GM19025 (cell line): Measurements from ENCODE around the gene ST6GALNAC4.
A peak's percentile ranks its signal among the peaks of the same experiment; 100 is the strongest.

Experiments
- ATAC-seq: cut with Tn5 transposase; IDR thresholded peaks from one replicate; pipeline ENCODE4 v1.9.1; 2021; ENCODE audit warnings: mild to moderate bottlenecking, low read depth, moderate library complexity; ENCODE audit not compliant: unreplicated experiment

Gene ST6GALNAC4

GRCh38 chr9:127931092-127931881, 14.4 kb upstream of the ST6GALNAC4 start:
- peak; percentile 25 for ATAC-seq

GRCh38 chr9:127930231-127931091, 13.6 kb upstream of the ST6GALNAC4 start, which contains the start of gene PIP5KL1:
PIP5KL1 (minus strand) TSS chr9:127930777; CDS start chr9:127930752, 25 bp downstream.
- ATAC-seq = peak; percentile 78

GRCh38 chr9:127929625-127929979, 12.8 kb upstream of the ST6GALNAC4 start:
- no peak for ATAC-seq

DNA sequence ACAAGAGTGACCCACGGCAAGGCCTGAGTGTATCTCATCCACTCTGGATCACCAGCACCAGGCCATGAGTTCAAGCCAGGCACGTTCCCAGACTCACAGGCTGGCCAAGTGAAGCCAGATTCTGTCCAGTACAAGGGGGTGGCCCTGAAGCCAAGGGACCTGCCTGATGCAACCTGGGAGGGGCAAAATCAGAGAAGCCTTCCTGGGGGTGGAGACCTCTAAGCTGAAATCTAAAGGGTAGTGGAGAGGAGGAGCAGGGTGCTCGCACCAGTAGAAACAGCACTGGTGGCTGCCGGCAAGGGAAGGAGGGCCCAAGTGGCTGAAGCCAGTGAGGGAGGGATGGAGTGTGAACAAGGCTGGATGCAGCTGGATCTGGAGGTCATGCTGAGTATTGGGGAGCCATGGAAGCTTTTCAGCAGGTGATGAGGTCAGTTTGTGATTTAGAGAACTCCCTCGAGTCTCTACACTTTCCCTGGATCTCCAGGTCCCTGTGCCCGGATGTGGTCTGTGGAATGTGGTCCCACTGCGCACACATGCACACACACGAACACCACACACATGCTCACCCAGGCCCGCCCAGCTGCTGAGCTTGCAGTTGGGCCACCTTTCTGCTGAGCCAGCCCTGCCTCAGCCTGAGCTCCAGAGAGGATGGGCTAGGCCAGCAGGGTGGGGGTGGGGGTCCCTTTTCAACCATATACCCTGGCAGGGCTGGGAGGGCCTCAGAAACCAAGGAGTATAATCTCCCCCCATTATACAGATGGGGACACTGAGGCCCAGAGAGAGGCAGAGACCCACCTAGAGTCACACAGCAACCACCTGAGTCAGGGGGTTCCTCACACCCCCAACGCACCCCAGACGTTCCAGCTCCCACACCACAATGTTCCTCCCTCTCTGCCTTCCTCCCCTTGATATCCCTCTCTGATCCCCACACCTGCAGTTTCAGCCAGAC, 12.1 kb upstream of the ST6GALNAC4 start:
- ATAC-seq = no peak

DNA sequence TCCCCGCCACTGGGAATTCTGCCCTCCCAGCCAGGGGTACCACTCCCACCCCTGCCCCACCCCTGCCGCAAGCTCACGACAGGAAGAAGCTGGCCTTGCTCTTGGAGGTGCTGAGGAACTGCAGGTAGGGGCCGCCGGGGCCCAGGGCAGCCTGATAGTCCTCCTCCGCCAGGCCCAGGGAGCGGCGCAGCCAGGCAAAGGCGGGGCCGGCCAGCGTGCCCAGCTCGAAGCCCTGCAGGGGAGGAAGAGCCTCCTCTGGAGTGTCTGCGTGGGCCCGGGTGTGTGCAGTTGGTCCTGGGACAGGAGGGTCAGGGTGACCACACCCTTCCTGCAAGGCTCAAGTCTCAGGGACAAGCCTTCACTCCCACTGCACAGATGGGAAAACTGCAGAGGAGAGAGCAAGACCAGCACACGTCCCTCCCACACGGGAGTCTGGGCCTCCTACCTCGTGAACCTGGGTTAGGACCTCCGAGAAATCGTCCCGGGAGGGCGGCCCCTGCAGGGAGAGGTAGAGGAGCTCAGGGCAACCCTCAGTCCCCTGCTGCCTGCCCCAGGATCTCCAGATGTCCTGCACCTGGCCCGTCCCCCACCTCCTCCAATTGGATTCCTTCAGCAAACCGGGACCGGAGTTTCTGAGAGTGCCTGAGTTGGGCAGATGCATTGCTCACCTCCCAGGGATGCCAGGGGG, 11.3 kb upstream of the ST6GALNAC4 start:
- no peak for ATAC-seq

DNA sequence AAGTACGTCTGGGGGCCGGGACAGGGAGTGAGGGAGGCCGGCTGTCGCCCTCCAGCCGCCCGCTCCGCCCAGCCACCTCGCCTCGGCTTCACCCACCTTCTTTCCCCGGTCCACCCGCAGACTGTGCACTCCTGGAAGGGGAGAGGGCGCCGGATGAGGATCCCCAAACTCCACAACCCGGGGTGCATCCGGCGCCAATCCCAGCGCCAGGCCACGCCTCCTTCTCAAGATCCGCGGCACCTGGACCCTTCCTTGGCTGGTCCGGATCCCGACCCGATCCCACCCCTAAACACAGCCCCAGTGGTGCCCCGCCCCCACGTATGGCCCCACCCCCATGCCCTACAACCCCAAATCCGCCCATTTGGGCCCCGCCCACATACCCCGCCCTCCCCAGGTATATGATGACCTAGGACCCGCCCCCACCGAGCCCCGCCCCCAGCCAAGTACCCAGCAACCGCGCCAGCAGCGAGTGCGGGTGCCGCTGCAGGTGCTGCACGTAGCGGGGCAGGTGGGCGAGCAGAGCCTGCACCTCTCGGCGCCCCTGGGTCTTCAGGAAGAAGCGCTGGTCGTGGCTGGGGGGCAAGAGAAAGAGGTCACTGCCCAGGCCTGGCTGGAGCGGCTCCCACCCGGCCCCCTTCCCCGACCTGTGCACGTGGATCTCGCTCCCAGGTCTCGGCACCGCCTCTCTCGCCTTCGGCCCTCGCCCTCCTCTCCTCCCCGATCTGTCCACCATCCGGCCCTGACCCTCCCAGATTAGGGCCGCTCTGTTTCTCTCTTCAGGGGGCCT, 10.6 kb upstream of the ST6GALNAC4 start:
- ATAC-seq = no peak

GRCh38 chr9:127926906-127927200, 10.0 kb upstream of the ST6GALNAC4 start:
- ATAC-seq = no peak

DNA sequence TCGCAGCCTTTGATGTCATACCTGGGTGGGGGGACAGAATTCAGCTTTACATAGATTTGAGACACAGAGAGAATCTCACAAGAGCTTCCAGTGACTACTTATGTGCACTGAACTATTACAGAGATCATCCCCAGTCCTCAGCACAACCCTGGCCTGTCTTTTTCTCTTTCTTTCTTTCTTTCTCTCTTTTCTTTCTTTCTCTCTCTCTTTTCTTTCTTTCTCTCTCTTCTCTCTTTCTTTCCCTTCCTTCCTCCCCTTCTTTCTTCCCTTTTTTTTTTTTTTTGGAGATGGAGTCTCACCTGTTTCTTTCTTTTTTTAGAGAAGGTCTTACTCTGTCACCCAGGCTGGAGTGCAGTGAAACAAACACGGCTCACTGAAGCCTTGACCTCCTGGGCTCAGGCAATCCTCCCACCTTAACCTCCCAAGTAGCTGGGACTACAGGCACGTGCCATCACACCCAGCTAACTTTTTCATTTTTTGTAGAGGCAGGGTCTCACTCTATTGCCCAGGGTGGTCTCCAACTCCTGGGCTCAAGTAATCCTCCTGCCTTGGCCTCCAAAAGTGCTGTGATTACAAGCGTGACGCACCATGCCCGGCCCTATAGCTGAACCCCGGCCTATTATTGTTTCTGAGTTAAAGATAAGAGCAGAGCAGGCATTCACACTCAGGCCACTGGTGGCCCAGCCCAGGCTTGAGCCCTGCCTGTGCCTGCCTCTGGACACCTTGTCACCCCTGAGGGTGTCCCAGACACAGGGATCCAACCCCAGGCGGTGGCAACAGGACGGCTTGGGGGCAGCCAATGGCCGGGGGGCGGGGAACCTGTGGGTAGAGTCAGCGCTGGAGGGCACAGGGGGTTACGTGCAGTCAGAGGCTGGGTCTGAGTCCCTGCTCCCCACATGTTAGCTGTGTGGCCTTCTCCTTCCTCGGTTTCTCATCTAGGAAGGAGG, 9.4 kb upstream of the ST6GALNAC4 start:
- ATAC-seq = no peak

DNA sequence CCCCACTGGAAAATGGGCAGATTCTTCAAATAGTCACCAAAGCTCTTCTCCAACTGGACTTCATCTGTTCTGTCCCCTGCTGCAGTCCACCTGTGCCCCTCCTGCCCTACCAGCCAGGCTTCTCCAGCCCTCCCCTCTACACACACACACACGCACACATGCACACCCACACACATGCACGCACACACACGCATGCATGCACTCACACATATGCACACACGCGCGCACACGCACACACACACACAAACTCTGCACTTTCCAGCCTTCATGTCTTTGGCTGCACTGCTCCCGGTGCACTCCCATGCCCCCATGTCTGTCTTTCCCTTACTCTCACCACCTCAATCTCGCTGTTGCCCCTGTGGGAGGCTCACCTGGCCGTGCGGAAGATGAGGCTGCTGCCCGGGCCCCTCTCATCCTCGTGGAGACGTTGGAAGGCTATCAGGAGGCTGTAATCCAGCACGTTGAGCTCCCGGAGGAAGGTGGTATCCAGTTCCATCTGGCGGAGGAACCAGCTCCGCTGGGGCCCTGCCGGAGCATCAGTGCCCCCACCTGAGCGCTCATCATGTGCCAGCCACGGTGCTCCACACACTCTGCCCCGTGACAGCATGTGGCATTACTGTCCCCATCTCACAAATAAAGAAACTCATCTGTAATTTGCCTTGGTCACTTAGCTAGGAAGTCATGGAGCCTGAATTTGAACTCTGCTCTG, 8.0 kb upstream of the ST6GALNAC4 start:
- ATAC-seq = no peak

DNA sequence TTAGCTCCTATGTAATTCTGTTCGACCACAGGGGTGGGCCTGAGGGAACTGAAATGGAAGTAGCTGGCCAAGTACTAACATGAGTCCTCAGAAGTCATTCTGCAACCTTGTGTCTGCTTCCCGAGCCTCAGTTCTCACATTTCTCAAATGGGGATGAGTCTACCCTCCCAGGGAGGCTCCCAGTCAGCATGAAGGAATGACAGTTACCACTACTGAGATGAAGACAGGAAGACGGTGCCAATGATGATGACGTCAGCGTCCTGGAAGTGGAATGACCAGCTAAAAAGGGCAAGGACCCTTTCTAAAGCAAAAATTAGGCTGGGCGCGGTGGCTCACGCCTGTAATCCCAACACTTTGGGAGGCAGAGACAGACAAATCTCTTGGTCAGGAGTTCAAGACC, 6.9 kb upstream of the ST6GALNAC4 start:
- ATAC-seq = no peak

DNA sequence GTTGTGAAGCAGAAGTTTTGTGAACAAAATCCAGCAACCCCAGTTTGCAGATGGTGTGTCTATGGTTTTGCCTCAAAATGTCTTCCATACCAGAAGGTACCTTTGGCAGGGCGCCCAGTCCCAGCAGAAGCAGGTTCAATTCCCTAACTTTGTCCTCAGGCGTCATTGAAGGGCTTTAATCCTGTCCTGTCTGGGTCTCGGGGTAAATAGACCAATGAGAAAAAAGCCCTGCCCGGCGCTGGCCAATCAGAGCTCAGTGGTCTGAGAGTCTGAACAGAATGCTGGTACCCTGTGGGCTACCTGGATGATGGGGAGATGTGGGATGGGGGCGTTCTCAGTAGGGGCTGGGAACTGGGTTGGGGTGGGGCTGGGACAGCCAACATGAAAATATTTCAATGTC, 6.2 kb upstream of the ST6GALNAC4 start:
- no peak for ATAC-seq

DNA sequence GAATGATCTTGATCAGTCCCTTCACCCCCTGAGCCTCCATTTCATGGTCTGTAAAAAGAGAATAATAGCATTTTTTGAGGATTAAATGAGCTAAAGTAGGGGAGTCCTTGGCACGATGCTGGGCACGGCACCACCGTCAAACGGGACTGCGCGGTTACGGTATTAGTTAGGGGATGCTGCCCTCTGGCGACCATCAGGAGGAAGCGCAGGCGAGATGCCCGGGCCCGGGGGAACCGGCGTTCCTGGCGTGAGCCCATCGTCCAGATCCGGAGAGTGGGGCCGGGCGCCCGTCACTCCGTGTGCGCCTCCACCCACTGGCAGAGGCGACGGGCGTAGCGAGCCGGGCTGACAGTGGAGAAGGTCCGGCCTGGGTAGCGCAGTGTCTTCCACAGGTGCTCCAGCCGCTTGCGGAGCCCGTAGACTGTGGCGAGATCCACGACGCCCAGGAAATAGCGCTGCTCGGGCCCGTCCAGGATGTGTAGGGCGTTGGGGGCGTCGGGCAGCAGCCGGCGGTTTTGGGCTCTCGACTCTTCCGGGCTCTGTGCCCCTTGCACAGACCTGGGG, 4.8 kb upstream of the ST6GALNAC4 start:
- ATAC-seq = no peak

DNA sequence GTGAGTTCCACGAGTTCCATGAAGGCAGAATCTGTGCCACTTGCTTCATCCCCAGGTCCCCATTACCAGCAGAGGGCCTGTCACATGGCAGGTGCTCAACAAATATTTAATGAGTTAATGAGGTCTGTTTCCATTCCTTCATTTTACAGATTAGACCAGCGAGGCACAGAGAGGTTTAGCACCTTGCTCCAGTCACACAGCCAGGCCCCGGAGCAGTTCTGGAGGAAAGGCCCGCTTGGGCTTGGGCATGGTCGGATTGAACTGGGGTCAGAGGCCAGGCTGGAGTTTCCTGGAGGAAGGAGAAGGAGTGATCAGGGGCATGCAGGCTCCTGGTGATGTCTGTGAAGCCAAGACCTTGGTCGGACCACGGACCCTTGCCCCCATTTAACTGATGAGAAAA, 4.0 kb upstream of the ST6GALNAC4 start:
- no peak for ATAC-seq

- no peak for ATAC-seq
Measured at GRCh38 chr9:127919253-127919815, 2.5 kb upstream of the ST6GALNAC4 start.

GRCh38 chr9:127918183-127919107, 1.6 kb upstream of the ST6GALNAC4 start:
- no peak for ATAC-seq

DNA sequence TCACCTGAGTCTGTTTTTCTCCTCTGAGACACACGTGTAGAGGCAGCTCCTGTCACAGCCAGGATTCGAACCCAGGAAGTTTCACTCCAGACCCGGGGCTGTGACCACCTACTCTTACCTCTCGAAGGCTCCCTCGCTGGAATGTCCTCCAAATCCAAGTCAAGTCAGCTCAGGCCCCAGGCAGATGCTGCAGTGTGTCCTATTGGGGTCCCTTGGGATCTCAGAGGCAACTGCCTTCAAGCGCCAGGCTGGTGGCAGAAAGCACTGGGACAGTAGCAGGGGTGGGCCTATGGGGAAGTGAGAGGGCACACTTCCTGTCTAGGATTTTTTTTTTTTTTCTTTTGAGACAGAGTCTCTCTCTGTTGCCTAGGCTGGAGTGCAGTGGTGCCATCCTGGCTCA, 762 bp upstream of the ST6GALNAC4 start:
- ATAC-seq = no peak
